PC-3 (cell line): ENCODE data around the gene DLG4. TPM values are rescaled to one million over a fixed set of nuclear protein-coding genes. Genes with fewer than 3 reads are reported as not detected.

Source experiments
- ATAC-seq: fragments of 200-7000 bp; cut with Tn5 transposase; 2 replicates; pipeline ENCODE4 v1.9.1; 2020; ENCODE audit warnings: mild to moderate bottlenecking, moderate library complexity
- BruUV-seq: library from RNA; stranded (reverse); fragments of 400-500 nt; replicated peaks from 2 replicates; lab custom pipeline; 2021; lab: Mats Ljungman, UMichigan
- CTCF ChIA-PET: fragments of 300-600 bp; sonication (Branson Sonifier 250); formaldehyde crosslinking; loops from one replicate; lab custom pipeline; 2022; ENCODE audit warnings: antibody characterized with exemption; lab: Charles Lee
- POLR2A ChIA-PET: fragments of 300-600 bp; sonication (Branson Sonifier 250); formaldehyde crosslinking; loops from one replicate; lab custom pipeline; 2022; ENCODE audit warnings: antibody characterized with exemption; ENCODE audit not compliant: unreplicated experiment; lab: Charles Lee
- DNase-seq: peaks from one replicate; pipeline ENCODE4 v3.0.0-alpha.2; 2015
- H2AFZ ChIP-seq: fragments of 300-600 bp; sonication (generic); 2 replicates; pipeline ENCODE4 v1.6.0; 2016; ENCODE audit warnings: antibody characterized with exemption, low read length
- H3F3A ChIP-seq: fragments of 300-600 bp; sonication (generic); one replicate; pipeline ENCODE4 v1.6.0; 2017; ENCODE audit warnings: antibody characterized with exemption, low read length, control low read depth, mild to moderate bottlenecking; ENCODE audit not compliant: unreplicated experiment
- H3K27ac ChIP-seq: fragments of 300-600 bp; sonication (generic); 2 replicates; pipeline ENCODE4 v1.5.1; 2016; ENCODE audit warnings: mild to moderate bottlenecking, low read length
- H3K27me3 ChIP-seq: fragments of 300-600 bp; sonication (generic); 2 replicates; pipeline ENCODE4 v1.6.1; 2016; ENCODE audit warnings: low read length, mixed read lengths
- H3K36me3 ChIP-seq: fragments of 300-600 bp; sonication (generic); 2 replicates; pipeline ENCODE4 v1.6.1; 2016; ENCODE audit warnings: low read depth, mixed run types, low read length, mixed read lengths
- H3K4me1 ChIP-seq: fragments of 300-600 bp; sonication (generic); 2 replicates; pipeline ENCODE4 v1.5.1; 2016; ENCODE audit warnings: low read length; ENCODE audit not compliant: insufficient read depth
- H3K4me2 ChIP-seq: fragments of 300-600 bp; sonication (generic); 2 replicates; pipeline ENCODE4 v1.6.0; 2016; ENCODE audit warnings: low read length
- H3K4me3 ChIP-seq: fragments of 300-600 bp; sonication (generic); 2 replicates; pipeline ENCODE4 v1.5.1; 2016; ENCODE audit warnings: mild to moderate bottlenecking, low read length, mixed read lengths
- H3K79me2 ChIP-seq: fragments of 300-600 bp; sonication (generic); 2 replicates; pipeline ENCODE4 v1.6.1; 2017; ENCODE audit warnings: low read length, mixed read lengths
- H3K9ac ChIP-seq: fragments of 300-600 bp; sonication (generic); 2 replicates; pipeline ENCODE4 v1.6.0; 2016; ENCODE audit warnings: mild to moderate bottlenecking, low read length
- H3K9me2 ChIP-seq: fragments of 300-600 bp; sonication (generic); replicated peaks from 2 replicates; pipeline ENCODE4 v1.6.1; 2016; ENCODE audit warnings: mixed run types, low read length, mixed read lengths
- H3K9me3 ChIP-seq: fragments of 300-600 bp; sonication (generic); 2 replicates; pipeline ENCODE4 v1.6.1; 2016; ENCODE audit warnings: low read length, mixed read lengths
- H4K20me1 ChIP-seq: fragments of 300-600 bp; sonication (generic); 2 replicates; pipeline ENCODE4 v1.6.1; 2016; ENCODE audit warnings: low read length, mixed read lengths
- EZH2 ChIP-seq: fragments of 300-600 bp; sonication (generic); IDR thresholded peaks from one replicate; pipeline ENCODE4 v1.6.1; 2017; ENCODE audit warnings: antibody characterized with exemption, mild to moderate bottlenecking, low read length; ENCODE audit not compliant: unreplicated experiment
- EZH2phosphoT487 ChIP-seq: fragments of 300-600 bp; sonication (generic); IDR thresholded peaks from 2 replicates; pipeline ENCODE4 v1.6.1; 2018; ENCODE audit warnings: mild to moderate bottlenecking, antibody characterized with exemption, low read length, borderline replicate concordance
- intact Hi-C: fragments of 100-400 bp; cut with micrococcal nuclease; formaldehyde crosslinking; loops from 2 replicates; pipeline ENCODE4 v1.9.0; 2023
- total RNA-seq: library from RNA; depleted of rRNA; stranded (reverse); fragments of >200 nt; gene quantifications from 2 replicates; pipeline ENCODE4 v1.2.3, GENCODE V29; 2014
- TF ChIP-seq, protein P1 (sequence below): fragments of 300-600 bp; sonication (generic); conservative IDR thresholded peaks from 2 replicates; pipeline ENCODE4 v1.5.1; 2017; ENCODE audit warnings: antibody characterized with exemption, low read depth, mild to moderate bottlenecking, low read length

The DLG4 gene
- total RNA-seq, 1 experiment from 2014 or later, result 6.5 TPM

DNA sequence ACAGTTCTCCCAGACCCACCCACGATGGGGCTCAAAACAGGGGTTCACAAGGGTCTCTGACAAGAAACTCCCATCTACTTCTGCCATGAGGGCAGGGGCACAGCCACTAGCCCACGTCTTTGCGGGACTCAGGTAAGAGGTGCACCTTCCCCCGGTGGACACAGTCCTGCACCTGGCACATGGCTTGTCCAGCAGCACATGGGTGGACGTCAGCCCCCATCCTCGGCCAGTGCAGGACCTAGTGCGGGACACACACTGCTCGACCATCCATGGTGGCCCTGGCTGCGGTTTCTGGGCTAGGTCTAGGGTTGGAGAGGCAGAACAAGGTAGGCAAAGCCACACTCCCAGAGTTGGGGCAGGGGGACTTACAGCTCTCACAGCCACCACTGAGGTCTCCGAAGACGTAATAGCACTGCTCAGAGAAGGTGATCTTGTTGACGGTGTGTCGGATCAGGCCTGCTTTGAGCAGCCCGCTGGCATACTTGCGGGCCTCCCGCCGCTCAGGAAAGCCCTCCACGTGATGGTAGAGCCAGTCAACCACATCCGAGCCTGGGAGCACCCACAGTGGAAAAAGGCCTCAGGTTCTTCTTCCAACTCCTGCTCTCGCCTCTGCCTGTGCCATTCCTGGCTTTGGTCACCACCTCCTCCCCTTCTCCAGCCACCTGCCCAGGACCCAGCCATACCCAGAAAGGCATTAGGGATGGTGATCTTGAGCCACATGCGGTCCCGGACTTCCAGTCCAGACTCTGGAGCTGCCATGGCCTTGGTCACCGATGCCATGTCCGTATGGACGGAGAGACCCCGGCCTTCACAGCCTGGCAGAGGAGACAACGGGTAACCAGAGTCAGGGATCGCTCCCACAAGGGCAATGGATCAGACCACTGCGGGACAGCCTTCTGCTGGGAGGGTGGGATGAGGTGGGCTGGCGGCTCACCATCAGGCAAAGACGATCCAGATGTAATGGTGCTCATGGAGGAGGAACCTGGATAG, 7.4 kb upstream of the DLG4 start:
- CTCF ChIA-PET, result no interaction called here
- TF ChIP-seq, protein P1, sequence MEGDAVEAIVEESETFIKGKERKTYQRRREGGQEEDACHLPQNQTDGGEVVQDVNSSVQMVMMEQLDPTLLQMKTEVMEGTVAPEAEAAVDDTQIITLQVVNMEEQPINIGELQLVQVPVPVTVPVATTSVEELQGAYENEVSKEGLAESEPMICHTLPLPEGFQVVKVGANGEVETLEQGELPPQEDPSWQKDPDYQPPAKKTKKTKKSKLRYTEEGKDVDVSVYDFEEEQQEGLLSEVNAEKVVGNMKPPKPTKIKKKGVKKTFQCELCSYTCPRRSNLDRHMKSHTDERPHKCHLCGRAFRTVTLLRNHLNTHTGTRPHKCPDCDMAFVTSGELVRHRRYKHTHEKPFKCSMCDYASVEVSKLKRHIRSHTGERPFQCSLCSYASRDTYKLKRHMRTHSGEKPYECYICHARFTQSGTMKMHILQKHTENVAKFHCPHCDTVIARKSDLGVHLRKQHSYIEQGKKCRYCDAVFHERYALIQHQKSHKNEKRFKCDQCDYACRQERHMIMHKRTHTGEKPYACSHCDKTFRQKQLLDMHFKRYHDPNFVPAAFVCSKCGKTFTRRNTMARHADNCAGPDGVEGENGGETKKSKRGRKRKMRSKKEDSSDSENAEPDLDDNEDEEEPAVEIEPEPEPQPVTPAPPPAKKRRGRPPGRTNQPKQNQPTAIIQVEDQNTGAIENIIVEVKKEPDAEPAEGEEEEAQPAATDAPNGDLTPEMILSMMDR, result no peak
- TF ChIP-seq EZH2 (no peak), EZH2phosphoT487 (no peak)
- Histone ChIP-seq H3K9ac (no peak overlapping the region), H3F3A (no peaks in the 10 kb centered on the region), H3K4me3 (no peak overlapping the region), H3K4me2 (no peak overlapping the region), H3K27ac (no peak overlapping the region), H3K27me3 (no peaks in the 10 kb centered on the region), H3K9me3 (no peaks in the 10 kb centered on the region), H3K36me3 (peaks cover 19% of the 10 kb centered on the region; the same call in 1 of the 2 replicates), H3K9me2 (no peaks in the 10 kb centered on the region), H2AFZ (no peak overlapping the region), H3K4me1 (peaks cover 3% of the 10 kb centered on the region), H4K20me1 (peaks cover 8% of the 10 kb centered on the region; the same call in 1 of the 2 replicates), H3K79me2 (peaks cover 30% of the 10 kb centered on the region)
- POLR2A ChIA-PET, result no interaction called here
- intact Hi-C loops, result no loop called here
- ATAC-seq (no peak), DNase-seq (no peak)
- BruUV-seq, result no TSS peak

DNA sequence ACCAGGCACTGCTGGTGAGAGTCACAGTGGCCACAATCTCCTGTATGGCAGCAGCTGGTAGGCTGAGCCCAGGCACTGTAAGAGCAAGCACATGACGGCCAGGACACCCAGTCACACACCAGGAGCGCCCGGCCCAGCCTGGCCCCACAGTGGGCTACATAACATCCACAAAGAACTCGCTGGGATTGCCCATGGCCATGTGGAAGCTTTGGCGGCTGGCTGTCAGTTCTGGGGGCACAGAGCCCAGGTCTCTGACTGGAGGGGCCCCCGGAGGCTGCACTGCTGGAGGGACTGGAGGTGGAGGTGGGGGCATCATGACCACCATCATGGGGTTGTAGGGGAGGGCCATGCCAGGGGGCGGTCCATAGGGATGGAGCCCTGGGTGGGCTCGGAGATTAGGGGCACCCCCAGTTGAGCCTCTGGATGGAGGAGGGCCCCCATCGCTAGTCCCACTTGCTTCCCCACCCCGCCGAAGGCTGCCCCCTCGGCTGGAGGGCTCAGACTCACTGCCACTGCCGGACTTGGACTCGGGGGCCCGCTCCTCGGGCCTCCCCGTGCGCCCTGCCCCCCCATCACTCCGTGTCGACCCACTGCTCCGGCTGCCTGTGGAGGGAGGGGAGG, 6.2 kb upstream of the DLG4 start:
- Histone ChIP-seq H3K27ac (no peak overlapping the region), H4K20me1 (peaks cover 14% of the 10 kb centered on the region; the same call in 1 of the 2 replicates), H3F3A (no peaks in the 10 kb centered on the region), H3K27me3 (no peaks in the 10 kb centered on the region), H3K4me2 (no peak overlapping the region), H3K9me2 (no peaks in the 10 kb centered on the region), H2AFZ (no peak overlapping the region), H3K9me3 (no peaks in the 10 kb centered on the region), H3K4me1 (peaks cover 8% of the 10 kb centered on the region; the same call in 1 of the 2 replicates), H3K4me3 (no peak overlapping the region), H3K79me2 (peaks cover 30% of the 10 kb centered on the region), H3K9ac (no peak overlapping the region), H3K36me3 (peaks cover 26% of the 10 kb centered on the region)
- ATAC-seq, result no peak
- CTCF ChIA-PET, result no interaction called here
- BruUV-seq, result no TSS peak
- TF ChIP-seq EZH2phosphoT487 (no peak), EZH2 (no peak)
- TF ChIP-seq, protein P1, result no peak
- DNase-seq, result no peak
- POLR2A ChIA-PET, result no interaction called here
- intact Hi-C loops, result no loop called here
